Smooth muscle cell (in vitro differentiated cells): ENCODE results near the gene INMT. TPM values are rescaled to one million over a fixed set of nuclear protein-coding genes. Genes with fewer than 3 reads are reported as not detected.

Experiments used
- DNase-seq: peaks from one replicate; lab custom pipeline; 2025; ENCODE audit not compliant: unreplicated experiment; lab: John Stamatoyannopoulos, UW
- H2AFZ ChIP-seq: fragments of 200-600 bp; sonication (generic); 2 replicates; pipeline ENCODE4 v1.6.0; 2016; ENCODE audit warnings: antibody characterized with exemption, low read depth, mild to moderate bottlenecking
- H3F3A ChIP-seq: fragments of 200-600 bp; sonication (generic); 2 replicates; pipeline ENCODE4 v1.6.0; 2017; ENCODE audit warnings: antibody characterized with exemption, low read depth
- H3K27ac ChIP-seq: fragments of 200-600 bp; sonication (generic); 2 replicates; pipeline ENCODE4 v1.5.1; 2016; ENCODE audit warnings: low read depth, mild to moderate bottlenecking
- H3K27me3 ChIP-seq: fragments of 200-600 bp; sonication (generic); 2 replicates; pipeline ENCODE4 v1.6.1; 2016; ENCODE audit warnings: low read depth, mild to moderate bottlenecking
- H3K36me3 ChIP-seq: fragments of 200-600 bp; sonication (generic); 2 replicates; pipeline ENCODE4 v1.5.1; 2016; ENCODE audit warnings: low read depth
- H3K4me1 ChIP-seq: fragments of 200-600 bp; sonication (generic); 2 replicates; pipeline ENCODE4 v1.5.1; 2016; ENCODE audit warnings: low read depth
- H3K4me2 ChIP-seq: fragments of 200-600 bp; sonication (generic); 2 replicates; pipeline ENCODE4 v1.6.0; 2016; ENCODE audit warnings: mild to moderate bottlenecking
- H3K4me3 ChIP-seq: fragments of 200-600 bp; sonication (generic); 2 replicates; pipeline ENCODE4 v1.5.1; 2016; ENCODE audit warnings: mild to moderate bottlenecking
- H3K79me2 ChIP-seq: fragments of 200-600 bp; sonication (generic); 2 replicates; pipeline ENCODE4 v1.6.0; 2016; ENCODE audit warnings: low read depth, mild to moderate bottlenecking
- H3K9ac ChIP-seq: fragments of 200-600 bp; sonication (generic); 2 replicates; pipeline ENCODE4 v1.6.0; 2016; ENCODE audit warnings: low read depth
- H3K9me3 ChIP-seq: fragments of 200-600 bp; sonication (generic); replicated peaks from 2 replicates; pipeline ENCODE4 v1.5.1; 2016; ENCODE audit warnings: low read depth
- H4K20me1 ChIP-seq: fragments of 200-600 bp; sonication (generic); 2 replicates; pipeline ENCODE4 v1.6.0; 2016; ENCODE audit warnings: low read depth
- CTCF ChIP-seq: fragments of 200-600 bp; sonication (generic); IDR thresholded peaks from 2 replicates; pipeline ENCODE4 v1.5.1; 2017; ENCODE audit warnings: borderline replicate concordance, mild to moderate bottlenecking, antibody characterized with exemption; ENCODE audit not compliant: insufficient read depth, poor library complexity, severe bottlenecking
- WGBS: methylation state at CpG from one replicate; pipeline ENCODE4 v1.1.7; 2016; ENCODE audit warnings: low lambda C conversion rate; 5-methylcytosine and 5-hydroxymethylcytosine counted together
- polyA plus RNA-seq: library from polyadenylated mRNA; unstranded; fragments of >200 nt; fragmentation: Nextera tagmentation; extraction: Ambion mirVana; gene quantifications from 2 replicates; pipeline ENCODE4 v1.2.1, GENCODE V29; 2016
- total RNA-seq: library from RNA; depleted of rRNA; stranded (reverse); fragments of >200 nt; gene quantifications from 2 replicates; pipeline ENCODE4 v1.2.3, GENCODE V29; 2014

Gene INMT
- total and polyA plus RNA-seq, 2 experiments from 2014 or later = 2.3 to 4.0 TPM

- no peak overlapping the region for H3K4me3 ChIP-seq
- H3K9ac ChIP-seq = no peak overlapping the region
- no peaks in the 10 kb centered on the region for H3K27me3 ChIP-seq
- H3K27ac ChIP-seq = no peak overlapping the region
- no peaks in the 10 kb centered on the region for H4K20me1 ChIP-seq
- no peak for DNase-seq
- WGBS = 89% methylated on average over 8 of the region's 8 CpGs
- H3F3A ChIP-seq = no peaks in the 10 kb centered on the region
- H3K4me2 ChIP-seq = no peak overlapping the region
- H3K36me3 ChIP-seq = no peaks in the 10 kb centered on the region
- no peaks in the 10 kb centered on the region for H3K4me1 ChIP-seq
- H2AFZ ChIP-seq = no peak overlapping the region
- H3K9me3 ChIP-seq = no peaks in the 10 kb centered on the region
- TF ChIP-seq CTCF = no peak
- no peaks in the 10 kb centered on the region for H3K79me2 ChIP-seq
Measured at GRCh38 chr7:30741289-30741688, 10.6 kb upstream of the INMT start.

GRCh38 chr7:30743371-30744074 lies 8.4 kb upstream of the INMT start:
- no peak for DNase-seq
- no peaks in the 10 kb centered on the region for H3K79me2 ChIP-seq
- no peaks in the 10 kb centered on the region for H3K36me3 ChIP-seq
- H3K9ac ChIP-seq = no peak overlapping the region
- H3K4me3 ChIP-seq = no peak overlapping the region
- 77% methylated on average over 8 of the region's 8 CpGs for WGBS
- peak; percentile 26 for TF ChIP-seq CTCF
- H3K9me3 ChIP-seq = no peaks in the 10 kb centered on the region
- no peak overlapping the region for H2AFZ ChIP-seq
- no peaks in the 10 kb centered on the region for H3K4me1 ChIP-seq
- H3F3A ChIP-seq = no peaks in the 10 kb centered on the region
- H4K20me1 ChIP-seq = no peaks in the 10 kb centered on the region
- no peaks in the 10 kb centered on the region for H3K27me3 ChIP-seq
- H3K4me2 ChIP-seq = no peak overlapping the region
- no peak overlapping the region for H3K27ac ChIP-seq

GRCh38 chr7:30744075-30744417 lies 7.9 kb upstream of the INMT start:
- Histone ChIP-seq H3K9ac (no peak overlapping the region), H3K4me3 (no peak overlapping the region), H3K4me2 (no peak overlapping the region), H3F3A (no peaks in the 10 kb centered on the region), H3K4me1 (no peaks in the 10 kb centered on the region), H3K9me3 (no peaks in the 10 kb centered on the region), H3K79me2 (no peaks in the 10 kb centered on the region), H3K27ac (no peak overlapping the region), H2AFZ (no peak overlapping the region), H3K36me3 (no peaks in the 10 kb centered on the region), H3K27me3 (no peaks in the 10 kb centered on the region), H4K20me1 (no peaks in the 10 kb centered on the region)
- DNase-seq = no peak
- 93% methylated on average over 12 of the region's 12 CpGs for WGBS
- TF ChIP-seq CTCF = no peak
